Activated gamma-delta T cell treated with Interleukin-2 at 50 U/mL for 16 hours (primary cell): Measurements from ENCODE around the gene GTF2E1.

Experiments used
- DNase-seq: peaks from one replicate; pipeline ENCODE4 v3.0.0-alpha.2; 2020

Gene GTF2E1

DNA sequence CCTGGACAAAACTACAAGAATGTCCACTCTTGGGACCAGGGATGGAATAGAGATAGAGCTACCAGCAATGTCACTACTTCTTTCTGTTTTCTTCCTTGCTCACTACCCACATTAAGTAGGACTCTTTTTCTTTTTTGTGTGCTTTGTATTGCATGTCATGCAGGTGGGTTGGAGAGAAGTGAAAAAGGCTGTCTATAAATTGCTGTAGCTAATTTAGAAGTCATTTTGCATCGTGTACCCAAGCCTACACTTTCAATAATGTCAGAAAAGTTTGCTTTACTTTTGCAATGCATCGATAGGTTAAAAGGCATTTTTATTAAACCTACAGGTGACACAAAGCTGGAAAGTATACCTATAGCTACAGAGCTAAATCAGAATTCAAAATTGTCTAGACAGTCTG is 58.9 kb downstream of the GTF2E1 start:
- no peak for DNase-seq

- DNase-seq, result no peak
Observed at GRCh38 chr3:120802916-120803315, 60.4 kb downstream of the GTF2E1 start.

DNA sequence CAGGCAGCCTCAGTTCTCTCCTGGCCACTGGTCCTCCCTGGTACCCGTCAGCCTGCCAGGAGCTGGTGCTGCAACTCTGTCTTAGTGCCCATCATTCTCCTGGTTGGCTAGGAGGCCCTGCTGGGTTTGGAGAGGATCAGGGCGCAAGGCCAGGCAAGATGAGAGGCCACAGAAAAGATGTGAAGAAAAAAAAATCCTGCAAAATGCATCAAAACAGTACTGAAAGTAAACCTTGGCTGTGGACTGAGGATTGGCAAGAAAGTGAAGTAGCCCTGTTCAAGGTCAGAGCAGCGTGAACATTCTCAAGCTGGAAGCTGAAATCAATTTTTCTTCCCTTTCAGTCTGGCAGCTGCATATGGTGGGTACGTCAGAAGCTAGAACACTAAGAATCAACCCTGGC is 74.2 kb downstream of the GTF2E1 start:
- DNase-seq, result no peak

- no peak for DNase-seq
Observed at GRCh38 chr3:120820748-120821147, 78.2 kb downstream of the GTF2E1 start.

DNA sequence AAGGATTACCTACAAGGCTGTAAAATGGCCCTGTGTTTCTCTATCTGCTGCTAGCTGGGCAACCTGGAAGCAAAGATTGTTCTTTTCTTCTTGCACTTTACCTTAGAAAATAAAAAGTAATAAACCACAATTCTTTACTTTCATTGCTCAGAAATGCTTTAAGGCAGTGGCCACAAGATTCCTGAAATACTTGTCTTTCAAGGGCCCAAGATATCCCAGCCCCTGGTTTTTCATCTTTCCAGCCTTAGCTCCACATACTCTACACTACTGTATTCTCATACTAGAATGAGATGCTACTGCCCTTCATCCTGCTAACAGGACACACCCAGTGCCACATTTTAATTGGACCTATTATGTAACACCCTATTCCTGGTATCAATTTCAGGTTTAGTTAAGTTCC is 78.9 kb downstream of the GTF2E1 start:
- DNase-seq, result no peak

- no peak for DNase-seq
Observed at GRCh38 chr3:120823156-120823555, 80.6 kb downstream of the GTF2E1 start.

DNA sequence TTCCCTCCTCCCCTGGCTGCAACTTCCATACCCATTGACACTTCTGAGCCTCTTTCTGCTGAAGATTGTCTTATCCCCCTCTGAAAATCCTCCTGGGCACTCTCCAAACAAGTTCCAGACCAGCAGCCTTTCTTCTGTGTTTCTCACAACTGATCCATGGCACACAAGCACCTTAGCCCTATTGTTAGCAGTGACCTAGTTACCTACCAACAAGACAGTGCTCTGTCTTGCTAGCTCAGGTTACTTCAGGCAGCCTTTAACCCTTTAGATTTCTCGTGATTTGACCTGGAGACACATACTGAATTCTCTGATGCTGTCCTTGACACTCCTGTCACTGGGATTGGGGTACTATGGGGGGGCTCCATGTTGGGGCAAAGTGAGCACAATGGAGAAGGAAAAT is 82.1 kb downstream of the GTF2E1 start:
- DNase-seq, result no peak

DNA sequence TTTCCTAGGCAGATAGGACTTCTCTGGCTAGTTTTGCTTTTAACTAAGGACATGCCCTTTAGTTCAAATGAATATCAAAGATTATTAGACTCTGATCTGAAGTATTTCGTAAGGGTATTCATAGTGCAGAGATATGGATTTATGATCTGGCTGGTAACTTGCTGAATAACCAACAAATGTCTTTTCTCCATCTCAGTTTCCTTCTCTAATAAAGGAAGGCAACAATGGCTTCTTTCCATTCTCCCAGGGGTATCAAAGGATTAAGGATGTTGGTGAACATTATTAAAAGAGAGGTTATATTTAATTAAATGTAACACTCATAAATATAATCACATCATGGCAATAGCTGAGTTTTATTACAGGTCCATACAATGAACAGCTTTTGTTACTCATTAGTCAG is 86.3 kb downstream of the GTF2E1 start:
- no peak for DNase-seq

- DNase-seq, result no peak
Observed at GRCh38 chr3:120831066-120831465, 88.5 kb downstream of the GTF2E1 start.
